Liver (tissue), 9 donors: ENCODE data around the gene ATP11A. TPM values are rescaled to one million over a fixed set of nuclear protein-coding genes. Genes with fewer than 3 reads are reported as not detected.

ENCODE experiments used
- DNase-seq: peaks from one replicate; pipeline ENCODE4 v3.0.0-alpha.2; 2017; ENCODE audit warnings: low spot score
- H3K27ac ChIP-seq, 2 donors: one replicate each; pipeline ENCODE4 v1.7.0; 2013; ENCODE audit warnings: inconsistent platforms in 2 of 2, low read length in 2 of 2, control low read depth in 1 of 2, low read depth in 1 of 2, mild to moderate bottlenecking in 1 of 2
- H3K27me3 ChIP-seq, 4 donors: one replicate each; pipeline versions ENCODE4 v1.6.1 to v1.7.0; 2013; ENCODE audit warnings: low read length in 3 of 4, inconsistent platforms in 1 of 4, mild to moderate bottlenecking in 1 of 4, moderate library complexity in 1 of 4; ENCODE audit not compliant: control insufficient read depth in 4 of 4, insufficient read depth in 4 of 4
- H3K36me3 ChIP-seq, 4 donors: one replicate each; pipeline versions ENCODE4 v1.6.1 to v1.7.0; 2013; ENCODE audit warnings: low read length in 3 of 4, mild to moderate bottlenecking in 3 of 4, low read depth in 1 of 4, moderate library complexity in 1 of 4; ENCODE audit not compliant: control insufficient read depth in 4 of 4, insufficient read depth in 3 of 4
- H3K4me1 ChIP-seq, 4 donors: one replicate each; pipeline versions ENCODE4 v1.6.1 to v1.7.0; 2013; ENCODE audit warnings: low read length in 3 of 4, mild to moderate bottlenecking in 3 of 4, moderate library complexity in 1 of 4; ENCODE audit not compliant: control insufficient read depth in 4 of 4, insufficient read depth in 4 of 4
- H3K4me3 ChIP-seq, 3 donors: one replicate each; pipeline versions ENCODE4 v1.6.1 to v1.7.0; 2013; ENCODE audit warnings: low read length in 3 of 3, control low read depth in 1 of 3, low read depth in 1 of 3, mild to moderate bottlenecking in 1 of 3
- H3K9ac ChIP-seq, 2 donors: one replicate each; pipeline ENCODE4 v1.7.0; 2013; ENCODE audit warnings: low read length in 2 of 2, mild to moderate bottlenecking in 2 of 2, moderate library complexity in 2 of 2, control low read depth in 1 of 2, low read depth in 1 of 2
- H3K9me3 ChIP-seq, 4 donors: one replicate each; pipeline versions ENCODE4 v1.6.1 to v1.7.0; 2013; ENCODE audit warnings: low read length in 3 of 4; ENCODE audit not compliant: control insufficient read depth in 4 of 4
- EGR1 ChIP-seq, 2 donors: IDR thresholded peaks; 2 replicates each; pipeline ENCODE4 v1.6.1; 2016 to 2018; ENCODE audit warnings: antibody characterized with exemption in 2 of 2, low read depth in 2 of 2
- FOXA2 ChIP-seq: IDR thresholded peaks from 2 replicates; pipeline ENCODE4 v1.6.1; 2016; ENCODE audit warnings: antibody characterized with exemption
- GABPA ChIP-seq, 2 donors: IDR thresholded peaks in 1 of 2; conservative IDR thresholded peaks in 1 of 2; 2 replicates each; pipeline ENCODE4 v1.6.1; 2016; ENCODE audit warnings: antibody characterized with exemption in 2 of 2, mild to moderate bottlenecking in 1 of 2, moderate library complexity in 1 of 2
- HNF4A ChIP-seq, 2 donors: conservative IDR thresholded peaks; 2 replicates each; pipeline ENCODE4 v1.6.1; 2016; ENCODE audit warnings: antibody characterized with exemption in 2 of 2, mild to moderate bottlenecking in 2 of 2
- HNF4G ChIP-seq: IDR thresholded peaks from 2 replicates; pipeline ENCODE4 v1.6.1; 2016; ENCODE audit warnings: antibody characterized with exemption
- JUND ChIP-seq, 2 donors: IDR thresholded peaks; 2 replicates each; pipeline ENCODE4 v1.6.1; 2016; ENCODE audit warnings: antibody characterized with exemption in 2 of 2
- RAD21 ChIP-seq, 2 donors: IDR thresholded peaks; 2 replicates each; pipeline ENCODE4 v1.6.1; 2016; ENCODE audit warnings: antibody characterized with exemption in 2 of 2, mild to moderate bottlenecking in 2 of 2
- RXRA ChIP-seq, 2 donors: IDR thresholded peaks; 2 replicates each; pipeline ENCODE4 v1.6.1; 2017 to 2018; ENCODE audit warnings: antibody characterized with exemption in 2 of 2, mild to moderate bottlenecking in 1 of 2
- SP1 ChIP-seq: IDR thresholded peaks from 2 replicates; pipeline ENCODE4 v1.6.1; 2018; ENCODE audit warnings: antibody characterized with exemption, mild to moderate bottlenecking
- TAF1 ChIP-seq: conservative IDR thresholded peaks from 2 replicates; pipeline ENCODE4 v1.6.1; 2016; ENCODE audit warnings: antibody characterized with exemption, mild to moderate bottlenecking
- YY1 ChIP-seq: IDR thresholded peaks from 2 replicates; pipeline ENCODE4 v1.6.1; 2016; ENCODE audit warnings: antibody characterized with exemption, mild to moderate bottlenecking
- WGBS: extraction: QIAGEN DNeasy Blood & Tissue Kit; methylation state at CpG from one replicate; pipeline ENCODE4 v1.1.7; 2013; 5-methylcytosine and 5-hydroxymethylcytosine counted together
- polyA plus RNA-seq, 2 donors: library from polyadenylated mRNA; stranded (reverse) in 1 of 2; unstranded in 1 of 2; fragments of 200-250 nt in 1 of 2; fragments of >200 nt in 1 of 2; fragmentation: Nextera tagmentation in 1 of 2; extraction: Ambion mirVana in 1 of 2; gene quantifications; one replicate each; pipeline versions ENCODE4 v1.2.1 to v1.2.3, GENCODE V29; 2013 to 2015
- total RNA-seq, 2 donors: library from RNA; depleted of rRNA; stranded (reverse); fragments of >200 nt; gene quantifications; one replicate each; pipeline ENCODE4 v1.2.3, GENCODE V29; 2014
- TF ChIP-seq, protein P1 (sequence below): IDR thresholded peaks from 2 replicates; pipeline ENCODE4 v1.6.1; 2016; ENCODE audit warnings: antibody characterized with exemption, mild to moderate bottlenecking
- TF ChIP-seq, protein P2 (sequence below): fragments of 150-350 bp; IDR thresholded peaks from 2 replicates; pipeline ENCODE4 v1.5.1; 2017; ENCODE audit warnings: improper control_type of control experiment, low read depth, low read length; ENCODE audit not compliant: missing input control
- TF ChIP-seq, protein P3 (sequence below): IDR thresholded peaks from 2 replicates; pipeline ENCODE4 v1.6.1; 2016; ENCODE audit warnings: antibody characterized with exemption
- TF ChIP-seq, protein P4 (sequence below): IDR thresholded peaks from 2 replicates; pipeline ENCODE4 v1.6.1; 2016; ENCODE audit warnings: antibody characterized with exemption
- donor health status: healthy.
- donor health status: healthy.
- donor health status: healthy.
- donor health status: healthy.
- donor health status: healthy.

ATP11A gene
- total and polyA plus RNA-seq, 4 donors, result 8.7 to 27.9 (median 13.8) TPM

DNA sequence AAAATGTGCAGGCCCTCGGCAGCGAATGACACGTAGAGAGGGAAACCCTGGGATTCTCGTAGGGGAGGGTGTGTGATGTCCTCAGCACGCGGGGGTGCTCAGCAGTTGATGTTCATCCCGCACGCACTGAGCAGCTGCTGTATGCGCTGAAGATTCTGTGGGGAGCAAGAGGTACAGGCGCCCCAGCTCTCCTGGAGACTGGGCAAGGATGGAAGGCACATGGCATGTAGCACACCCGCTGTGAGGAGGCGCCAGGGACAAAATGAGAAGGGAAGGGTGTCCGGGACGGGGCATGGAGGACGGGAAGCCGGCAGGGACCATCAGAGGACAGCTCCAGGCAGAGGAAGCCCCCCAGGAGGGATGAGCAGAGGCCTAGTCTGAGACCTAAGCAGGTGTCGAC lies 15.4 kb downstream of the ATP11A start:
- WGBS, result 92% methylated on average over 17 of the region's 17 CpGs
- no peaks in the 10 kb centered on the region for H3K27me3 ChIP-seq
- DNase-seq, result no peak
- TF ChIP-seq RXRA (IDR thresholded peaks at IDR 0.05) (no peak), YY1 (no peak), JUND (IDR thresholded peaks at IDR 0.05) (no peak), TAF1 (no peak), EGR1 (IDR thresholded peaks at IDR 0.05; ENCODE audit: low read depth in 2 of 2) (no peak)
- TF ChIP-seq, protein P1, sequence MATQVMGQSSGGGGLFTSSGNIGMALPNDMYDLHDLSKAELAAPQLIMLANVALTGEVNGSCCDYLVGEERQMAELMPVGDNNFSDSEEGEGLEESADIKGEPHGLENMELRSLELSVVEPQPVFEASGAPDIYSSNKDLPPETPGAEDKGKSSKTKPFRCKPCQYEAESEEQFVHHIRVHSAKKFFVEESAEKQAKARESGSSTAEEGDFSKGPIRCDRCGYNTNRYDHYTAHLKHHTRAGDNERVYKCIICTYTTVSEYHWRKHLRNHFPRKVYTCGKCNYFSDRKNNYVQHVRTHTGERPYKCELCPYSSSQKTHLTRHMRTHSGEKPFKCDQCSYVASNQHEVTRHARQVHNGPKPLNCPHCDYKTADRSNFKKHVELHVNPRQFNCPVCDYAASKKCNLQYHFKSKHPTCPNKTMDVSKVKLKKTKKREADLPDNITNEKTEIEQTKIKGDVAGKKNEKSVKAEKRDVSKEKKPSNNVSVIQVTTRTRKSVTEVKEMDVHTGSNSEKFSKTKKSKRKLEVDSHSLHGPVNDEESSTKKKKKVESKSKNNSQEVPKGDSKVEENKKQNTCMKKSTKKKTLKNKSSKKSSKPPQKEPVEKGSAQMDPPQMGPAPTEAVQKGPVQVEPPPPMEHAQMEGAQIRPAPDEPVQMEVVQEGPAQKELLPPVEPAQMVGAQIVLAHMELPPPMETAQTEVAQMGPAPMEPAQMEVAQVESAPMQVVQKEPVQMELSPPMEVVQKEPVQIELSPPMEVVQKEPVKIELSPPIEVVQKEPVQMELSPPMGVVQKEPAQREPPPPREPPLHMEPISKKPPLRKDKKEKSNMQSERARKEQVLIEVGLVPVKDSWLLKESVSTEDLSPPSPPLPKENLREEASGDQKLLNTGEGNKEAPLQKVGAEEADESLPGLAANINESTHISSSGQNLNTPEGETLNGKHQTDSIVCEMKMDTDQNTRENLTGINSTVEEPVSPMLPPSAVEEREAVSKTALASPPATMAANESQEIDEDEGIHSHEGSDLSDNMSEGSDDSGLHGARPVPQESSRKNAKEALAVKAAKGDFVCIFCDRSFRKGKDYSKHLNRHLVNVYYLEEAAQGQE, result no peak
- H3K4me3 ChIP-seq, result no peak overlapping the region
- no peaks in the 10 kb centered on the region for H3K9me3 ChIP-seq
- H3K27ac ChIP-seq, result no peak overlapping the region
- no peak overlapping the region for H3K9ac ChIP-seq
- H3K36me3 ChIP-seq, result no peaks in the 10 kb centered on the region
- H3K4me1 ChIP-seq, result peaks cover 0 to 7% (median 3%) of the 10 kb centered on the region in 4 donors

DNA sequence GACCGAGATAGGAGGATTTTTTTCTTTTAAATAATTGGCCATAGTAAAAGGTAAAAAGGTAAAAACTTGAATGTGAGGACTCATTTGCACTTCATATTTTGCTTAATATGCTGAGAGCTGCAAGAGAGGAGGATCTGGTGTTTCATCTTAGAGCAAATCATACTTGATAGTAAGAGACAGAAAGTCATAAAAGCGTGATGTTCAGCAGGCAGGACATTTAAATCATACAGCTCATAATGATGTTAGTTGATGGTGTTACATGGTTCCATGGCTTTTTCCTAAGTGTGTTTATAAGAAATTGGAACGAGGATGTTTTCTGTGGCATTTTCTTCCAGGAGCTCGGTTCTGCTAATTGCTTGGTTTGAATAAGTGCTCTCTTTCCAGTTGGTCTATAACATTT lies 16.3 kb downstream of the ATP11A start:
- Histone ChIP-seq H3K4me3 (no peak overlapping the region), H3K9me3 (no peaks in the 10 kb centered on the region), H3K4me1 (peaks cover under 1 to 3% (median 2%) of the 10 kb centered on the region in 4 donors), H3K27ac (no peak overlapping the region), H3K9ac (no peak overlapping the region), H3K27me3 (no peaks in the 10 kb centered on the region), H3K36me3 (no peaks in the 10 kb centered on the region)
- no peak for DNase-seq
- WGBS, result 98% methylated on average over 4 of the region's 4 CpGs
- TF ChIP-seq, protein P2, sequence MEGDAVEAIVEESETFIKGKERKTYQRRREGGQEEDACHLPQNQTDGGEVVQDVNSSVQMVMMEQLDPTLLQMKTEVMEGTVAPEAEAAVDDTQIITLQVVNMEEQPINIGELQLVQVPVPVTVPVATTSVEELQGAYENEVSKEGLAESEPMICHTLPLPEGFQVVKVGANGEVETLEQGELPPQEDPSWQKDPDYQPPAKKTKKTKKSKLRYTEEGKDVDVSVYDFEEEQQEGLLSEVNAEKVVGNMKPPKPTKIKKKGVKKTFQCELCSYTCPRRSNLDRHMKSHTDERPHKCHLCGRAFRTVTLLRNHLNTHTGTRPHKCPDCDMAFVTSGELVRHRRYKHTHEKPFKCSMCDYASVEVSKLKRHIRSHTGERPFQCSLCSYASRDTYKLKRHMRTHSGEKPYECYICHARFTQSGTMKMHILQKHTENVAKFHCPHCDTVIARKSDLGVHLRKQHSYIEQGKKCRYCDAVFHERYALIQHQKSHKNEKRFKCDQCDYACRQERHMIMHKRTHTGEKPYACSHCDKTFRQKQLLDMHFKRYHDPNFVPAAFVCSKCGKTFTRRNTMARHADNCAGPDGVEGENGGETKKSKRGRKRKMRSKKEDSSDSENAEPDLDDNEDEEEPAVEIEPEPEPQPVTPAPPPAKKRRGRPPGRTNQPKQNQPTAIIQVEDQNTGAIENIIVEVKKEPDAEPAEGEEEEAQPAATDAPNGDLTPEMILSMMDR, result no peak
- no peak for TF ChIP-seq HNF4G
- TF ChIP-seq, protein P3, sequence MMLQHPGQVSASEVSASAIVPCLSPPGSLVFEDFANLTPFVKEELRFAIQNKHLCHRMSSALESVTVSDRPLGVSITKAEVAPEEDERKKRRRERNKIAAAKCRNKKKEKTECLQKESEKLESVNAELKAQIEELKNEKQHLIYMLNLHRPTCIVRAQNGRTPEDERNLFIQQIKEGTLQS, result no peak
- TF ChIP-seq FOXA2, result no peak
- no peak for TF ChIP-seq GABPA (IDR thresholded peaks at IDR 0.05 in 1 of 2, conservative IDR thresholded peaks at IDR 0.05 in 1 of 2)
- TF ChIP-seq RAD21 (IDR thresholded peaks at IDR 0.05), result no peak
- TF ChIP-seq, protein P4, sequence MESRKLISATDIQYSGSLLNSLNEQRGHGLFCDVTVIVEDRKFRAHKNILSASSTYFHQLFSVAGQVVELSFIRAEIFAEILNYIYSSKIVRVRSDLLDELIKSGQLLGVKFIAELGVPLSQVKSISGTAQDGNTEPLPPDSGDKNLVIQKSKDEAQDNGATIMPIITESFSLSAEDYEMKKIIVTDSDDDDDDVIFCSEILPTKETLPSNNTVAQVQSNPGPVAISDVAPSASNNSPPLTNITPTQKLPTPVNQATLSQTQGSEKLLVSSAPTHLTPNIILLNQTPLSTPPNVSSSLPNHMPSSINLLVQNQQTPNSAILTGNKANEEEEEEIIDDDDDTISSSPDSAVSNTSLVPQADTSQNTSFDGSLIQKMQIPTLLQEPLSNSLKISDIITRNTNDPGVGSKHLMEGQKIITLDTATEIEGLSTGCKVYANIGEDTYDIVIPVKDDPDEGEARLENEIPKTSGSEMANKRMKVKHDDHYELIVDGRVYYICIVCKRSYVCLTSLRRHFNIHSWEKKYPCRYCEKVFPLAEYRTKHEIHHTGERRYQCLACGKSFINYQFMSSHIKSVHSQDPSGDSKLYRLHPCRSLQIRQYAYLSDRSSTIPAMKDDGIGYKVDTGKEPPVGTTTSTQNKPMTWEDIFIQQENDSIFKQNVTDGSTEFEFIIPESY, result no peak
- TF ChIP-seq SP1, result no peak
- TF ChIP-seq EGR1 (IDR thresholded peaks at IDR 0.05; ENCODE audit: low read depth in 2 of 2), result no peak
- TF ChIP-seq HNF4A (conservative IDR thresholded peaks at IDR 0.05), result no peak
